K562 (cell line): ENCODE measurements around the gene NDRG4. TPM values are rescaled to one million over a fixed set of nuclear protein-coding genes. Genes with fewer than 3 reads are reported as not detected.

ENCODE experiments used
- ETS2 ChIP-seq: IDR thresholded peaks from 2 replicates; pipeline ENCODE4 v1.6.1; 2016; ENCODE audit warnings: borderline replicate concordance, missing genetic modification characterization, mild to moderate bottlenecking, moderate library complexity, missing compliant biosample characterization; ENCODE audit not compliant: poor library complexity, severe bottlenecking
- FOXJ2 ChIP-seq: fragments of 200-800 bp; sonication (Bioruptor generic); IDR thresholded peaks from 2 replicates; pipeline ENCODE4 v1.6.1; 2016; ENCODE audit warnings: missing genetic modification characterization, missing compliant biosample characterization
- KHSRP ChIP-seq: fragments of 450-650 bp; IDR thresholded peaks from 2 replicates; pipeline ENCODE4 v1.6.1; 2017
- MIER1 ChIP-seq: fragments of 450-650 bp; IDR thresholded peaks from 2 replicates; pipeline ENCODE4 v1.6.1; 2016; ENCODE audit warnings: antibody characterized with exemption, mild to moderate bottlenecking, low read depth
- POLR2B ChIP-seq: fragments of 450-650 bp; IDR thresholded peaks from 2 replicates; pipeline ENCODE4 v1.6.1; 2018; ENCODE audit warnings: low read depth; ENCODE audit not compliant: partially characterized antibody
- PRMT5 ChIP-seq: sonication (generic); formaldehyde crosslinking; IDR thresholded peaks from 2 replicates; pipeline ENCODE4 v1.5.0; 2020; ENCODE audit warnings: missing genetic modification reagents
- PTTG1 ChIP-seq: fragments of 450-650 bp; IDR thresholded peaks from 2 replicates; pipeline ENCODE4 v1.6.1; 2016; ENCODE audit warnings: low read depth, mild to moderate bottlenecking, missing genetic modification characterization, missing compliant biosample characterization
- RBM39 ChIP-seq: fragments of 200-400 bp; formaldehyde crosslinking; optimal IDR thresholded peaks from 2 replicates; pipeline ENCODE3; 2018; ENCODE audit warnings: low read depth, low read length
- SMAD4 ChIP-seq: fragments of 250-450 bp; sonication (Bioruptor Pico); conservative IDR thresholded peaks from 2 replicates; pipeline ENCODE4 v1.8.0; 2021; ENCODE audit warnings: inconsistent platforms, mild to moderate bottlenecking, moderate library complexity
- ZNF282 ChIP-seq: sonication (generic); formaldehyde crosslinking; IDR thresholded peaks from 2 replicates; pipeline ENCODE4 v1.8.1; 2023; ENCODE audit warnings: missing genetic modification reagents
- polyA plus RNA-seq, 8 experiments: library from polyadenylated mRNA; depleted of rRNA in 4 of 8; stranded (reverse) in 5 of 8; unstranded in 3 of 8; fragments of >200 nt; fragmentation: Nextera tagmentation in 2 of 8; fragmentation: Illumina TruSeq in 1 of 8; extraction: Ambion mirVana in 2 of 8; extraction: Trizol in 1 of 8; gene quantifications; 2 replicates each; pipeline versions ENCODE4 v1.2.1 to v1.2.3, GENCODE V29; 2011 to 2014; ENCODE audit warnings: inconsistent platforms in 1 of 8, missing spikeins in 1 of 8
- total RNA-seq, 7 experiments: library from RNA; depleted of rRNA in 6 of 7; stranded (reverse); fragments of >200 nt in 6 of 7; fragmentation: Illumina TruSeq in 2 of 7; extraction: Trizol in 2 of 7; gene quantifications; 2 replicates each; pipeline versions ENCODE4 v1.2.1 to v1.2.3, GENCODE V29; 2011 to 2021; ENCODE audit warnings: low replicate concordance in 1 of 7
- TF ChIP-seq, protein P1 (sequence below): fragments of 450-650 bp; IDR thresholded peaks from 2 replicates; pipeline ENCODE4 v1.6.1; 2017; ENCODE audit warnings: mild to moderate bottlenecking, moderate library complexity
- TF ChIP-seq, protein P2 (sequence below), 2 experiments: IDR thresholded peaks in 1 of 2; conservative IDR thresholded peaks in 1 of 2; 2 replicates each; pipeline ENCODE4 v1.6.1; 2016; ENCODE audit warnings: low read depth in 2 of 2, mild to moderate bottlenecking in 1 of 2, missing compliant biosample characterization in 1 of 2, missing genetic modification characterization in 1 of 2, moderate library complexity in 1 of 2
- TF ChIP-seq, protein P3 (sequence below): fragments of 450-650 bp; IDR thresholded peaks from one replicate; pipeline ENCODE4 v1.6.1; 2018; ENCODE audit warnings: mild to moderate bottlenecking, moderate library complexity; ENCODE audit not compliant: partially characterized antibody
- TF ChIP-seq, protein P4 (sequence below), 3 experiments: IDR thresholded peaks in 2 of 3; conservative IDR thresholded peaks in 1 of 3; 2 replicates each; pipeline ENCODE4 v1.5.1; 2011 to 2012; ENCODE audit warnings: low read length in 3 of 3, mild to moderate bottlenecking in 3 of 3, control low read depth in 2 of 3, improper control_type of control experiment in 1 of 3, inconsistent platforms in 1 of 3, low read depth in 1 of 3, mixed read lengths in 1 of 3, moderate library complexity in 1 of 3; ENCODE audit not compliant: insufficient read depth in 2 of 3
- TF ChIP-seq, protein P5 (sequence below), 2 experiments: fragments of 150-350 bp in 1 of 2; IDR thresholded peaks; 2 replicates each; pipeline ENCODE4 v1.6.1; 2012 to 2016; ENCODE audit warnings: low read depth in 2 of 2, low read length in 2 of 2, mild to moderate bottlenecking in 1 of 2, moderate library complexity in 1 of 2

Gene NDRG4
- total and polyA plus RNA-seq, 9 of the 15 experiments (the other 6 are each of a cell fraction or from before 2014, with no cell fraction given): 0.06 to 0.95 (median 0.28) TPM

DNA sequence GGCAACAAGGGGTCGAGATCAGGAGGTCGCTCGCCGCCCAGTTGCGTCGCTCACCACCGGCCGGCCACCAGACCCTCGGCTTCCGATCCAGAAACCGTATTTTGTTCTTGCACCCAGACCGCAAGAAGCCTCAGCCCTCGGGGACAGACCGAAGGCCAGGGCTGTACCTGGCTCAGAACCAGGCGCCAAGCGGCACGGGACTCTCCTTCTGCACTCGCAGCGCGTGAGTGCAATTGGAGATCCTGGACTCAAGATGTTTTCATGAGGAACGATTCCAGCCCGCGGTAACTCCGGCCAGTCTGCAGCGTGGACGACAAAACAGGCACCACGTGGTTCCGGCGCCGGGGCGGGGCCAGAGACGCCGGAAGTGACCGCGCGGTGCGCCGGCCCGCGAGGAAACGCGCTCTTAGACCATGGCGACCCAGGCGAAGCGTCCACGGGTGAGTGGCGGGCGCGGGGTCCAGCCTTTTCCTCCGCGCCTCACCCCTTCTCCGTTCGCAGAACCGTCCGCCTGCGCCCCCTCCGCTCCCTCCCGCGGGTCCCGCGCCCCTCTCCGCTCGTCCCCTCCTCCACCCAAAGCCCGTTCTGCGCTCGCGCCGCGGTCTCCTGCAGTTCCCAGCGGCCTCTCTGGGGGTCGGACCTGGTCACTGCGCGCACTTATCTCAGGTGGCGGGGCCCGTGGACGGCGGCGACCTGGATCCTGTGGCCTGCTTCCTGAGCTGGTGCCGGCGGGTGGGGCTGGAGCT, 15.4 kb downstream of the NDRG4 start, which contains the start of gene SETD6 (continued):
- TF ChIP-seq, protein P1, sequence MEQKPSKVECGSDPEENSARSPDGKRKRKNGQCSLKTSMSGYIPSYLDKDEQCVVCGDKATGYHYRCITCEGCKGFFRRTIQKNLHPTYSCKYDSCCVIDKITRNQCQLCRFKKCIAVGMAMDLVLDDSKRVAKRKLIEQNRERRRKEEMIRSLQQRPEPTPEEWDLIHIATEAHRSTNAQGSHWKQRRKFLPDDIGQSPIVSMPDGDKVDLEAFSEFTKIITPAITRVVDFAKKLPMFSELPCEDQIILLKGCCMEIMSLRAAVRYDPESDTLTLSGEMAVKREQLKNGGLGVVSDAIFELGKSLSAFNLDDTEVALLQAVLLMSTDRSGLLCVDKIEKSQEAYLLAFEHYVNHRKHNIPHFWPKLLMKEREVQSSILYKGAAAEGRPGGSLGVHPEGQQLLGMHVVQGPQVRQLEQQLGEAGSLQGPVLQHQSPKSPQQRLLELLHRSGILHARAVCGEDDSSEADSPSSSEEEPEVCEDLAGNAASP: no peak
- TF ChIP-seq PTTG1 (tag) (no peak), FOXJ2 (tag) (no peak), PRMT5 (CRISPR knock-in tag) (no peak), MIER1 (no peak), SMAD4 (peak; percentile 66; the same call in 1 of the 2 replicates), ZNF282 (CRISPR knock-in tag) (no peak), POLR2B (peak; percentile 61), ETS2 (no peak), RBM39 (no peak), KHSRP (no peak)
- TF ChIP-seq, protein P2, sequence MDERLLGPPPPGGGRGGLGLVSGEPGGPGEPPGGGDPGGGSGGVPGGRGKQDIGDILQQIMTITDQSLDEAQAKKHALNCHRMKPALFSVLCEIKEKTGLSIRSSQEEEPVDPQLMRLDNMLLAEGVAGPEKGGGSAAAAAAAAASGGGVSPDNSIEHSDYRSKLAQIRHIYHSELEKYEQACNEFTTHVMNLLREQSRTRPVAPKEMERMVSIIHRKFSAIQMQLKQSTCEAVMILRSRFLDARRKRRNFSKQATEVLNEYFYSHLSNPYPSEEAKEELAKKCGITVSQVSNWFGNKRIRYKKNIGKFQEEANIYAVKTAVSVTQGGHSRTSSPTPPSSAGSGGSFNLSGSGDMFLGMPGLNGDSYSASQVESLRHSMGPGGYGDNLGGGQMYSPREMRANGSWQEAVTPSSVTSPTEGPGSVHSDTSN (CRISPR knock-in tag; IDR thresholded peaks at IDR 0.05; ENCODE audit: low read depth): no peak
- TF ChIP-seq, protein P2 (tag; conservative IDR thresholded peaks at IDR 0.05; ENCODE audit: low read depth): no peak
- TF ChIP-seq, protein P3, sequence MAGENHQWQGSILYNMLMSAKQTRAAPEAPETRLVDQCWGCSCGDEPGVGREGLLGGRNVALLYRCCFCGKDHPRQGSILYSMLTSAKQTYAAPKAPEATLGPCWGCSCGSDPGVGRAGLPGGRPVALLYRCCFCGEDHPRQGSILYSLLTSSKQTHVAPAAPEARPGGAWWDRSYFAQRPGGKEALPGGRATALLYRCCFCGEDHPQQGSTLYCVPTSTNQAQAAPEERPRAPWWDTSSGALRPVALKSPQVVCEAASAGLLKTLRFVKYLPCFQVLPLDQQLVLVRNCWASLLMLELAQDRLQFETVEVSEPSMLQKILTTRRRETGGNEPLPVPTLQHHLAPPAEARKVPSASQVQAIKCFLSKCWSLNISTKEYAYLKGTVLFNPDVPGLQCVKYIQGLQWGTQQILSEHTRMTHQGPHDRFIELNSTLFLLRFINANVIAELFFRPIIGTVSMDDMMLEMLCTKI: no peak
- TF ChIP-seq, protein P4, sequence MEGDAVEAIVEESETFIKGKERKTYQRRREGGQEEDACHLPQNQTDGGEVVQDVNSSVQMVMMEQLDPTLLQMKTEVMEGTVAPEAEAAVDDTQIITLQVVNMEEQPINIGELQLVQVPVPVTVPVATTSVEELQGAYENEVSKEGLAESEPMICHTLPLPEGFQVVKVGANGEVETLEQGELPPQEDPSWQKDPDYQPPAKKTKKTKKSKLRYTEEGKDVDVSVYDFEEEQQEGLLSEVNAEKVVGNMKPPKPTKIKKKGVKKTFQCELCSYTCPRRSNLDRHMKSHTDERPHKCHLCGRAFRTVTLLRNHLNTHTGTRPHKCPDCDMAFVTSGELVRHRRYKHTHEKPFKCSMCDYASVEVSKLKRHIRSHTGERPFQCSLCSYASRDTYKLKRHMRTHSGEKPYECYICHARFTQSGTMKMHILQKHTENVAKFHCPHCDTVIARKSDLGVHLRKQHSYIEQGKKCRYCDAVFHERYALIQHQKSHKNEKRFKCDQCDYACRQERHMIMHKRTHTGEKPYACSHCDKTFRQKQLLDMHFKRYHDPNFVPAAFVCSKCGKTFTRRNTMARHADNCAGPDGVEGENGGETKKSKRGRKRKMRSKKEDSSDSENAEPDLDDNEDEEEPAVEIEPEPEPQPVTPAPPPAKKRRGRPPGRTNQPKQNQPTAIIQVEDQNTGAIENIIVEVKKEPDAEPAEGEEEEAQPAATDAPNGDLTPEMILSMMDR (IDR thresholded peaks at IDR 0.05 in 2 of 3, conservative IDR thresholded peaks at IDR 0.05 in 1 of 3; ENCODE audit: insufficient read depth in 2 of 3, low read depth in 1 of 3, low read length in 3 of 3): peak in 1 of 3 experiments; percentile 9; a peak in 2 of 6 replicates
- TF ChIP-seq, protein P5, sequence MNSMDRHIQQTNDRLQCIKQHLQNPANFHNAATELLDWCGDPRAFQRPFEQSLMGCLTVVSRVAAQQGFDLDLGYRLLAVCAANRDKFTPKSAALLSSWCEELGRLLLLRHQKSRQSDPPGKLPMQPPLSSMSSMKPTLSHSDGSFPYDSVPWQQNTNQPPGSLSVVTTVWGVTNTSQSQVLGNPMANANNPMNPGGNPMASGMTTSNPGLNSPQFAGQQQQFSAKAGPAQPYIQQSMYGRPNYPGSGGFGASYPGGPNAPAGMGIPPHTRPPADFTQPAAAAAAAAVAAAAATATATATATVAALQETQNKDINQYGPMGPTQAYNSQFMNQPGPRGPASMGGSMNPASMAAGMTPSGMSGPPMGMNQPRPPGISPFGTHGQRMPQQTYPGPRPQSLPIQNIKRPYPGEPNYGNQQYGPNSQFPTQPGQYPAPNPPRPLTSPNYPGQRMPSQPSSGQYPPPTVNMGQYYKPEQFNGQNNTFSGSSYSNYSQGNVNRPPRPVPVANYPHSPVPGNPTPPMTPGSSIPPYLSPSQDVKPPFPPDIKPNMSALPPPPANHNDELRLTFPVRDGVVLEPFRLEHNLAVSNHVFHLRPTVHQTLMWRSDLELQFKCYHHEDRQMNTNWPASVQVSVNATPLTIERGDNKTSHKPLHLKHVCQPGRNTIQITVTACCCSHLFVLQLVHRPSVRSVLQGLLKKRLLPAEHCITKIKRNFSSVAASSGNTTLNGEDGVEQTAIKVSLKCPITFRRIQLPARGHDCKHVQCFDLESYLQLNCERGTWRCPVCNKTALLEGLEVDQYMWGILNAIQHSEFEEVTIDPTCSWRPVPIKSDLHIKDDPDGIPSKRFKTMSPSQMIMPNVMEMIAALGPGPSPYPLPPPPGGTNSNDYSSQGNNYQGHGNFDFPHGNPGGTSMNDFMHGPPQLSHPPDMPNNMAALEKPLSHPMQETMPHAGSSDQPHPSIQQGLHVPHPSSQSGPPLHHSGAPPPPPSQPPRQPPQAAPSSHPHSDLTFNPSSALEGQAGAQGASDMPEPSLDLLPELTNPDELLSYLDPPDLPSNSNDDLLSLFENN (IDR thresholded peaks at IDR 0.05; ENCODE audit: low read depth in 2 of 2, low read length in 2 of 2): no peak
